IMR-90 (cell line): ENCODE results near the gene CYB561A3. TPM values are rescaled to one million over a fixed set of nuclear protein-coding genes. Genes with fewer than 3 reads are reported as not detected.

Experiments
- ATAC-seq: fragments of 200-7000 bp; cut with Tn5 transposase; 2 replicates; pipeline ENCODE4 v1.9.1; 2020; ENCODE audit warnings: low read depth, mild to moderate bottlenecking, moderate library complexity
- BruUV-seq: library from RNA; stranded (reverse); fragments of 400-500 nt; replicated peaks from 2 replicates; lab custom pipeline; 2021; lab: Mats Ljungman, UMichigan
- CTCF ChIA-PET: fragments of 300-600 bp; formaldehyde crosslinking; extraction: SDS; loops from one replicate; lab custom pipeline; 2021; ENCODE audit warnings: antibody characterized with exemption; lab: Yijun Ruan, JAX
- POLR2A ChIA-PET: fragments of 300-600 bp; sonication (Branson Sonifier 250); formaldehyde crosslinking; loops from one replicate; lab custom pipeline; 2022; ENCODE audit warnings: antibody characterized with exemption; ENCODE audit not compliant: unreplicated experiment; lab: Charles Lee
- DNase-seq: peaks from one replicate; pipeline ENCODE4 v3.0.0; 2013
- H2AFZ ChIP-seq: replicated peaks from 2 replicates; pipeline ENCODE3; 2013; ENCODE audit warnings: low read length, mild to moderate bottlenecking; ENCODE audit not compliant: poor library complexity
- H2AK5ac ChIP-seq: 2 replicates; pipeline ENCODE4 v1.6.1; 2013; ENCODE audit warnings: low read depth, low read length, inconsistent platforms
- H2AK9ac ChIP-seq: replicated peaks from 2 replicates; pipeline ENCODE3; 2013; ENCODE audit warnings: mild to moderate bottlenecking, low read depth, low read length, moderate library complexity; ENCODE audit not compliant: poor library complexity
- H2BK120ac ChIP-seq: 2 replicates; pipeline ENCODE4 v1.6.1; 2013; ENCODE audit warnings: low read depth, low read length, inconsistent platforms
- H2BK15ac ChIP-seq: 3 replicates; pipeline ENCODE4 v1.6.1; 2013; ENCODE audit warnings: low read depth, low read length, inconsistent platforms
- H2BK20ac ChIP-seq: 2 replicates; pipeline ENCODE4 v1.6.1; 2013; ENCODE audit warnings: low read depth, mild to moderate bottlenecking, inconsistent platforms, low read length, moderate library complexity
- H2BK5ac ChIP-seq: 2 replicates; pipeline ENCODE4 v1.6.1; 2013; ENCODE audit warnings: mild to moderate bottlenecking, low read depth, low read length, inconsistent platforms; ENCODE audit not compliant: poor library complexity, severe bottlenecking
- H3K14ac ChIP-seq: replicated peaks from 2 replicates; pipeline ENCODE4 v1.6.1; 2013; ENCODE audit warnings: low read depth, low read length, inconsistent platforms
- H3K18ac ChIP-seq: 2 replicates; pipeline ENCODE4 v1.6.1; 2013; ENCODE audit warnings: low read depth, low read length, control low read depth
- H3K23ac ChIP-seq: 2 replicates; pipeline ENCODE4 v1.6.1; 2013; ENCODE audit warnings: low read depth, low read length, inconsistent platforms
- H3K27ac ChIP-seq: 2 replicates; pipeline ENCODE4 v1.5.1; 2013; ENCODE audit warnings: mild to moderate bottlenecking, control low read depth, low read length; ENCODE audit not compliant: insufficient read depth
- H3K27me3 ChIP-seq: 2 replicates; pipeline ENCODE4 v1.6.1; 2013; ENCODE audit warnings: low read length; ENCODE audit not compliant: control insufficient read depth, insufficient read depth
- H3K36me3 ChIP-seq: 2 replicates; pipeline ENCODE4 v1.6.1; 2013; ENCODE audit warnings: low read length, mixed read lengths; ENCODE audit not compliant: control insufficient read depth, insufficient read depth
- H3K4ac ChIP-seq: 2 replicates; pipeline ENCODE4 v1.6.1; 2013; ENCODE audit warnings: low read depth, low read length, inconsistent platforms
- H3K4me1 ChIP-seq: 2 replicates; pipeline ENCODE4 v1.6.1; 2013; ENCODE audit warnings: low read length, mixed read lengths; ENCODE audit not compliant: control insufficient read depth, insufficient read depth
- H3K4me2 ChIP-seq: 2 replicates; pipeline ENCODE4 v1.6.1; 2013; ENCODE audit warnings: low read depth, mild to moderate bottlenecking, control low read depth, low read length, moderate library complexity
- H3K4me3 ChIP-seq: 2 replicates; pipeline ENCODE4 v1.5.1; 2013; ENCODE audit warnings: low read depth, mild to moderate bottlenecking, control low read depth, low read length, moderate library complexity; ENCODE audit not compliant: insufficient read depth
- H3K56ac ChIP-seq: 2 replicates; pipeline ENCODE4 v1.6.1; 2013; ENCODE audit warnings: low read length, inconsistent platforms; ENCODE audit not compliant: insufficient read depth; ENCODE audit errors: extremely low read depth
- H3K79me1 ChIP-seq, 2 experiments: 2 replicates each; pipeline ENCODE4 v1.6.1; 2013; ENCODE audit warnings: low read length in 2 of 2, inconsistent platforms in 1 of 2, low read depth in 1 of 2
- H3K9ac ChIP-seq: 2 replicates; pipeline ENCODE4 v1.6.1; 2013; ENCODE audit warnings: low read depth, low read length, control low read depth
- H3K9me1 ChIP-seq: 2 replicates; pipeline ENCODE4 v1.6.1; 2013; ENCODE audit warnings: low read length, inconsistent platforms; ENCODE audit not compliant: insufficient read depth
- H3K9me3 ChIP-seq: 2 replicates; pipeline ENCODE4 v1.6.1; 2013; ENCODE audit warnings: low read length; ENCODE audit not compliant: control insufficient read depth, insufficient read depth
- H4K20me1 ChIP-seq: 2 replicates; pipeline ENCODE4 v1.6.1; 2013; ENCODE audit warnings: low read length, inconsistent platforms; ENCODE audit not compliant: insufficient read depth
- H4K5ac ChIP-seq: 2 replicates; pipeline ENCODE4 v1.6.1; 2013; ENCODE audit warnings: mild to moderate bottlenecking, low read depth, low read length, control low read depth
- H4K8ac ChIP-seq, 2 experiments: 2 replicates each; pipeline ENCODE4 v1.6.1; 2013; ENCODE audit warnings: low read depth in 2 of 2, low read length in 2 of 2, control low read depth in 1 of 2, inconsistent platforms in 1 of 2
- H4K91ac ChIP-seq: 2 replicates; pipeline ENCODE4 v1.6.1; 2013; ENCODE audit warnings: low read depth, low read length, inconsistent platforms; ENCODE audit not compliant: insufficient read depth
- CEBPB ChIP-seq: IDR thresholded peaks from 2 replicates; pipeline ENCODE4 v1.6.1; 2012; ENCODE audit warnings: low read depth, low read length, improper control_type of control experiment
- CHD1 ChIP-seq: IDR thresholded peaks from 2 replicates; pipeline ENCODE4 v1.6.1; 2012; ENCODE audit warnings: low read depth, low read length, improper control_type of control experiment
- CTCF ChIP-seq: conservative IDR thresholded peaks from 2 replicates; pipeline ENCODE4 v1.5.1; 2012; ENCODE audit warnings: mild to moderate bottlenecking, low read depth, low read length, improper control_type of control experiment
- MAZ ChIP-seq: IDR thresholded peaks from 2 replicates; pipeline ENCODE4 v1.6.1; 2012; ENCODE audit warnings: low read depth, mild to moderate bottlenecking, low read length, improper control_type of control experiment, moderate library complexity, borderline replicate concordance
- RCOR1 ChIP-seq: IDR thresholded peaks from 2 replicates; pipeline ENCODE4 v1.6.1; 2012; ENCODE audit warnings: mild to moderate bottlenecking, low read length, improper control_type of control experiment; ENCODE audit not compliant: insufficient replicate concordance
- WGBS, 2 experiments: methylation state at CpG; one replicate each; pipeline versions ENCODE4 v1.1.5 to v1.1.7; 2013; ENCODE audit warnings: missing lambda C conversion rate in 2 of 2; ENCODE audit not compliant: insufficient read length in 1 of 2; ENCODE audit errors: extremely low coverage in 2 of 2; 5-methylcytosine and 5-hydroxymethylcytosine counted together
- dilution Hi-C: fragments of 300-500 bp; cut with HindIII; formaldehyde crosslinking; loops from one replicate; pipeline ENCODE4 v1.14.3; 2018; ENCODE audit warnings: low sequenced_read_pairs; ENCODE audit not compliant: unreplicated experiment
- in situ Hi-C: fragments of 300-500 bp; cut with MboI; formaldehyde crosslinking; loops from 3 replicates; pipeline ENCODE4 v1.14.3; 2019; ENCODE audit warnings: low sequenced_read_pairs, inconsistent platforms, mixed read lengths
- intact Hi-C: fragments of 100-400 bp; cut with micrococcal nuclease; formaldehyde crosslinking; loops from 2 replicates; pipeline ENCODE4 v1.10.0; 2022
- polyA plus RNA-seq, 3 experiments: library from polyadenylated mRNA; depleted of rRNA; stranded (reverse); fragments of >200 nt; gene quantifications; 2 replicates each; pipeline ENCODE4 v1.2.3, GENCODE V29; 2012; ENCODE audit warnings: low replicate concordance in 1 of 3
- total RNA-seq: library from RNA; depleted of rRNA; stranded (reverse); fragments of >200 nt; gene quantifications from 2 replicates; pipeline ENCODE4 v1.2.3, GENCODE V29; 2012

The CYB561A3 gene
- total and polyA plus RNA-seq, 2 of the 4 experiments (the other 2 are of a cell fraction), result 13.6 to 39.2 TPM

GRCh38 chr11:61350336-61350735, 11.3 kb downstream of the CYB561A3 start:
- no peak overlapping the region for H2AFZ ChIP-seq
- no peak overlapping the region for H2AK5ac ChIP-seq
- no peak overlapping the region for H2BK20ac ChIP-seq
- no peak overlapping the region for H3K4me2 ChIP-seq
- no peaks in the 10 kb centered on the region for H3K27me3 ChIP-seq
- no TSS peak for BruUV-seq
- no peak overlapping the region for H2AK9ac ChIP-seq
- H3K9me1 ChIP-seq, result peaks cover 5% of the 10 kb centered on the region; the same call in 1 of the 2 replicates
- ChIA-PET POLR2A (no interaction called here), CTCF (no interaction called here)
- H3K4me1 ChIP-seq, result no peaks in the 10 kb centered on the region
- intact Hi-C loops, result no loop called here
- no peak overlapping the region for H2BK15ac ChIP-seq
- no peak overlapping the region for H3K27ac ChIP-seq
- in situ Hi-C loops, result no loop called here
- TF ChIP-seq CEBPB (no peak), RCOR1 (no peak), MAZ (no peak), CTCF (no peak), CHD1 (no peak)
- ATAC-seq (no peak), DNase-seq (no peak)
- no peak overlapping the region for H3K4me3 ChIP-seq
- no peak overlapping the region for H4K5ac ChIP-seq
- H3K79me1 ChIP-seq, result no peaks in the 10 kb centered on the region; a peak in 2 of 4 replicates
- no peak overlapping the region for H4K91ac ChIP-seq
- no peak overlapping the region for H3K23ac ChIP-seq
- H4K8ac ChIP-seq, result no peak overlapping the region
- H4K20me1 ChIP-seq, result no peaks in the 10 kb centered on the region
- no peak overlapping the region for H3K56ac ChIP-seq
- no peaks in the 10 kb centered on the region for H3K9me3 ChIP-seq
- H2BK5ac ChIP-seq, result no peak overlapping the region
- dilution Hi-C loops, result no loop called here
- H3K9ac ChIP-seq, result no peak overlapping the region
- no peak overlapping the region for H3K18ac ChIP-seq
- no peak overlapping the region for H3K4ac ChIP-seq
- H2BK120ac ChIP-seq, result no peak overlapping the region
- no peak overlapping the region for H3K14ac ChIP-seq
- H3K36me3 ChIP-seq, result peaks cover 48% of the 10 kb centered on the region
- whole genome bisulfite sequencing, 2 experiments, result no CpG with 5 or more reads among the region's 1 CpG
